Measurements from ENCODE around the gene TRIM62.

The TRIM62 gene

GRCh38 chr1:33206340-33206739 lies 24.5 kb upstream of the TRIM62 start:
- H3K27ac ChIP-seq (ENCODE audit: poor library complexity, severe bottlenecking), result no peak overlapping the region
- TF ChIP-seq, protein P1, sequence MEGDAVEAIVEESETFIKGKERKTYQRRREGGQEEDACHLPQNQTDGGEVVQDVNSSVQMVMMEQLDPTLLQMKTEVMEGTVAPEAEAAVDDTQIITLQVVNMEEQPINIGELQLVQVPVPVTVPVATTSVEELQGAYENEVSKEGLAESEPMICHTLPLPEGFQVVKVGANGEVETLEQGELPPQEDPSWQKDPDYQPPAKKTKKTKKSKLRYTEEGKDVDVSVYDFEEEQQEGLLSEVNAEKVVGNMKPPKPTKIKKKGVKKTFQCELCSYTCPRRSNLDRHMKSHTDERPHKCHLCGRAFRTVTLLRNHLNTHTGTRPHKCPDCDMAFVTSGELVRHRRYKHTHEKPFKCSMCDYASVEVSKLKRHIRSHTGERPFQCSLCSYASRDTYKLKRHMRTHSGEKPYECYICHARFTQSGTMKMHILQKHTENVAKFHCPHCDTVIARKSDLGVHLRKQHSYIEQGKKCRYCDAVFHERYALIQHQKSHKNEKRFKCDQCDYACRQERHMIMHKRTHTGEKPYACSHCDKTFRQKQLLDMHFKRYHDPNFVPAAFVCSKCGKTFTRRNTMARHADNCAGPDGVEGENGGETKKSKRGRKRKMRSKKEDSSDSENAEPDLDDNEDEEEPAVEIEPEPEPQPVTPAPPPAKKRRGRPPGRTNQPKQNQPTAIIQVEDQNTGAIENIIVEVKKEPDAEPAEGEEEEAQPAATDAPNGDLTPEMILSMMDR (IDR thresholded peaks at IDR 0.05; ENCODE audit: poor library complexity, severe bottlenecking), result no peak
- no peak for DNase-seq (ENCODE audit: low spot score)
- no peaks in the 10 kb centered on the region for H3K9me3 ChIP-seq (ENCODE audit: severe bottlenecking)
- no peak overlapping the region for H3K4me3 ChIP-seq (ENCODE audit: severe bottlenecking)
- no peaks in the 10 kb centered on the region for H3K27me3 ChIP-seq (ENCODE audit: insufficient read depth, poor library complexity, severe bottlenecking)
- no peaks in the 10 kb centered on the region for H3K4me1 ChIP-seq (ENCODE audit: insufficient read depth, poor library complexity, severe bottlenecking)
- H3K36me3 ChIP-seq (ENCODE audit: low read depth), result no peaks in the 10 kb centered on the region
- no peak for ATAC-seq (ENCODE audit: low read depth)

DNA sequence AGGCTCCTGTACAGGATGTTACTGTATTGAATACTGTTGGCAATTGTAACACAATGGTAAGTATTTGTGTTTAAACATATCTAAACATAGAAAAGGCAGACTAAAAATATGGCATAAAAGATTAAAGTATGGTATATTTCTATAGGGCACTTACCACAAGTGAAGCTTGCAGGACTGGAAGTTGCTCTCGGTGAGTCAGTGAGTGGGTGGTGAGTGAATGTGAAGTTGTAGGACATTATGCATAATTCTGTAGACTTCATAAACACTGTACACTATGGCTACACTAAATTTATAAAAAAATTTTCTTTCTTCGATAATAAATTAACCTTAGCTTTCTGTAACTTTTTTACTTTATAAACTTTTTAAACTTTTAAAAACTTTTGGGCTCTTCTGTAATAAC lies 13.7 kb upstream of the TRIM62 start:
- Histone ChIP-seq H3K27me3 (ENCODE audit: insufficient read depth, poor library complexity, severe bottlenecking) (no peaks in the 10 kb centered on the region), H3K4me3 (ENCODE audit: severe bottlenecking) (no peak overlapping the region), H3K36me3 (ENCODE audit: low read depth) (no peaks in the 10 kb centered on the region), H3K9me3 (ENCODE audit: severe bottlenecking) (no peaks in the 10 kb centered on the region), H3K4me1 (ENCODE audit: insufficient read depth, poor library complexity, severe bottlenecking) (no peaks in the 10 kb centered on the region), H3K27ac (ENCODE audit: poor library complexity, severe bottlenecking) (no peak overlapping the region)
- ATAC-seq (ENCODE audit: low read depth) (no peak), DNase-seq (ENCODE audit: low spot score) (no peak)
- TF ChIP-seq, protein P1 (IDR thresholded peaks at IDR 0.05; ENCODE audit: poor library complexity, severe bottlenecking), result no peak

DNA sequence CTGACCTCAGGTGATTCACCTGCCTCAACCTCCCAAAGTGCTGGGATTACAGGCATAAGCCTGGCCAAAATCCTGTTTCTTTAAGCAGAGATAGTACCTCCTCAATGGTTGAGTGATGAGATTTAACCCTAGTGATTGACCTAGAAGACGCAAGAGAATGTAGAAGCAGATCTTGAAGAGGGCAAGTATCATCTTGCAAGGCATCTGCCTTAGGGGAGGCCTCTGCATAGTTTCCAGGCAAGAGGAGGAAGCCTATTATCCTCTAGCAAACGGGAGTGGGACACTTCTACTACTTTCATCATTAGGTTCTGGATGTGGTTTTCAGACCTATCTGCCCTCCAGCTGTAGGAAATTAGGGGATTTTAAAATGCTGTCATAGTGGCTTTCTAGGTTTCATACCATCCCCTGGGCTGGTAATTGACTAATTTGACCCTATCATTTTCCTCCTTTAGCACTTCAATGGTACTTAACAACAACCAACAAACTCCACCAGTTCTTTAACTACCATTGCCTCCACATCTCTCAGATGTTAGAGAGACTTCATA lies 10.0 kb upstream of the TRIM62 start:
- Histone ChIP-seq H3K4me3 (ENCODE audit: severe bottlenecking) (no peak overlapping the region), H3K9me3 (ENCODE audit: severe bottlenecking) (no peaks in the 10 kb centered on the region), H3K27ac (ENCODE audit: poor library complexity, severe bottlenecking) (no peak overlapping the region), H3K27me3 (ENCODE audit: insufficient read depth, poor library complexity, severe bottlenecking) (no peaks in the 10 kb centered on the region), H3K4me1 (ENCODE audit: insufficient read depth, poor library complexity, severe bottlenecking) (no peaks in the 10 kb centered on the region), H3K36me3 (ENCODE audit: low read depth) (no peaks in the 10 kb centered on the region)
- ATAC-seq (ENCODE audit: low read depth) (no peak), DNase-seq (ENCODE audit: low spot score) (no peak)
- TF ChIP-seq, protein P1 (IDR thresholded peaks at IDR 0.05; ENCODE audit: poor library complexity, severe bottlenecking), result no peak

DNA sequence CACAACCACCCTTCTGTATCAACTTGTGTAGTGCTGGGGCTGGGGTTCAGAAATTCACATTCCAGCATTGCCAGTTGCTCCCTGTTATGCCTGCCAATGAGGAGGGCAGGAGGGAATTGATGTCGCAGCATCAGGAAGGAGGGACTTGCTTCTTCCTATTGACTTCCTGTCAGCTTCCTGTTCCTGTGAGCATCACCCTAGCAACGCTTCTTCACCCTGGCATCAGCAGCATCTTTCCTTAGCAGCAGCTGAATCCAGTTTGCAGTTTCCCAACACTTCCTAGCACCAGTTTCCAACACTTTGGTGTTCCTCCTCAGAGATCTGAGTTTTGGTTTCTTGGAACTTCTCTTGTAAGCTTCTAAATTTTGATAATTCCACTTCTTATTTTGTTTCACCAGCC lies 8.9 kb upstream of the TRIM62 start:
- Histone ChIP-seq H3K4me3 (ENCODE audit: severe bottlenecking) (no peak overlapping the region), H3K4me1 (ENCODE audit: insufficient read depth, poor library complexity, severe bottlenecking) (no peaks in the 10 kb centered on the region), H3K9me3 (ENCODE audit: severe bottlenecking) (no peaks in the 10 kb centered on the region), H3K27ac (ENCODE audit: poor library complexity, severe bottlenecking) (no peak overlapping the region), H3K27me3 (ENCODE audit: insufficient read depth, poor library complexity, severe bottlenecking) (no peaks in the 10 kb centered on the region), H3K36me3 (ENCODE audit: low read depth) (no peaks in the 10 kb centered on the region)
- DNase-seq (ENCODE audit: low spot score) (no peak), ATAC-seq (ENCODE audit: low read depth) (no peak)
- TF ChIP-seq, protein P1 (IDR thresholded peaks at IDR 0.05; ENCODE audit: poor library complexity, severe bottlenecking), result no peak

DNA sequence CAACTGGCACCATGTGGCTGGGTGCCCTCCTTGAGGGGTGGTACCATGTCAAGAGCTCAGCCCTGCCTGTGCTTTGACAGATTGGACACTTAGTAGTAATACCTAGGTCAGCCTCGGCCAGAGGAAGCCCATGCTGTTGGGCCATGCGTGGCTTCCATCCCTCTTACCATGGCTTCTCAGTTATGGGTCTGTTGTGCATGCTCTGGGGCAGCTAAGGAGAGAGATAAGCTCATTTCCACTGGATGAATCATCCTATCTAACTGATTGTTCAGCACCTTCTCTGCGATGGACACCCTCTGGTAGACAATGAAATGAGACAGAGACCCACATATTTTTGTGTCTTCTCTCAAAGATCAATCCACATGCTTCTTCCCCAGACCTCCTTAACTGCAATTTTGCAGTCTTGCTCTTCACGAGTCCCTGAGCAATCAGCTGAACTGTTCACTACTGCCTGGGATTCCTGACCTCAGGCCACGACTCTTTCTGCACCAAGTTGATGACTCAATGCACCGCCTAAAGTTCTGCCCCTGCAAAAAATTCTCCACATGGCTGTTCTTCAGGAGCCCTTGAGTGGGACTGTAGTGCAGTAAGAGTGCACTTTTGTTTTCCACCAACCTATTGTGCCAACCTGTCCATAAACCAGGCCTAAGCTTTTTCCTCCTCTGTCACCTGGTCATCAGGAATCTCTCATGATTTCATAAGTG lies 6.9 kb upstream of the TRIM62 start:
- no peak for ATAC-seq (ENCODE audit: low read depth)
- DNase-seq (ENCODE audit: low spot score), result no peak

More for the DNA sequence above, 6.9 kb upstream of the TRIM62 start:
- Histone ChIP-seq H3K27ac (ENCODE audit: poor library complexity, severe bottlenecking) (no peak overlapping the region), H3K9me3 (ENCODE audit: severe bottlenecking) (no peaks in the 10 kb centered on the region), H3K27me3 (ENCODE audit: insufficient read depth, poor library complexity, severe bottlenecking) (no peaks in the 10 kb centered on the region), H3K36me3 (ENCODE audit: low read depth) (no peaks in the 10 kb centered on the region), H3K4me1 (ENCODE audit: insufficient read depth, poor library complexity, severe bottlenecking) (no peaks in the 10 kb centered on the region), H3K4me3 (ENCODE audit: severe bottlenecking) (no peak overlapping the region)
- TF ChIP-seq, protein P1 (IDR thresholded peaks at IDR 0.05; ENCODE audit: poor library complexity, severe bottlenecking), result no peak

Measured in RWPE2 (cell line).